ENCODE data around the gene SLIT3. TPM values are rescaled to one million over a fixed set of nuclear protein-coding genes. Genes with fewer than 3 reads are reported as not detected.

SLIT3 gene
- total RNA-seq, 2 experiments from 2014 or later, result not detected

DNA sequence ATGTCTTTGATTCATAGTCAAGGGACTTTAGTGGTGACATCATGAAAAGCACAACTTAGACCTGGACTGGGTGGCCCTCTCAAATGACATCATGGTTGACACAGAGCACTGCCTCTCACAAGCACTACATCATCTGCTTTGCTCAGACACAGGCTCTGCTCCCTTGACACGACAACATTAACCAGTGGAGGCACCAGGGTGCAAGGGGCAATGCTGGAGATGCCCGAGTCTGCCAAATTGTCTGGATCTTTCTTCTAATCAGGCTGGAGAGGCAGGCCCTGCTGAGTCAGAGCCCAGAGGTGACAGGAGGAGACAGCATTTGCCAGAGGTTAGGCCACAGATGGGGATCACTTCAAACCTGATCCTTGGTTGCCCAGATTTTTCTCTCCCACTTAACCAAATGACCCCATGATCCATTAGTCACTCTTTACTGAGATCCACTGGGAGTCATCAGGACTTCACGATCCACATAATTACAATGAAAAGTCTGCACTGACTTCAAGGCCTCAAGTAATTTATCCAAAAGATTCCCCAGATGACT lies 174.4 kb downstream of the SLIT3 start:
- H3K27me3 ChIP-seq (ENCODE audit: control insufficient read depth in 1 of 2, insufficient read depth in 2 of 2, low read length in 2 of 2), result peaks cover 0 to 3% of the 10 kb centered on the region in 2 experiments
- H3K27me3 Mint-ChIP-seq, result no peaks in the 10 kb centered on the region
- H3K4me1 ChIP-seq (ENCODE audit: insufficient read depth, low read length), result no peaks in the 10 kb centered on the region
- ChIA-PET POLR2A (no interaction called here), CTCF (no interaction called here)
- no peak overlapping the region for H3K27ac Mint-ChIP-seq
- H3K4me3 Mint-ChIP-seq, result no peak overlapping the region
- no peak overlapping the region for H3K27ac ChIP-seq (ENCODE audit: low read depth in 1 of 2, low read length in 2 of 2)
- DNase-seq (no peak), ATAC-seq (ENCODE audit: poor library complexity) (no peak)
- TF ChIP-seq, protein P1, sequence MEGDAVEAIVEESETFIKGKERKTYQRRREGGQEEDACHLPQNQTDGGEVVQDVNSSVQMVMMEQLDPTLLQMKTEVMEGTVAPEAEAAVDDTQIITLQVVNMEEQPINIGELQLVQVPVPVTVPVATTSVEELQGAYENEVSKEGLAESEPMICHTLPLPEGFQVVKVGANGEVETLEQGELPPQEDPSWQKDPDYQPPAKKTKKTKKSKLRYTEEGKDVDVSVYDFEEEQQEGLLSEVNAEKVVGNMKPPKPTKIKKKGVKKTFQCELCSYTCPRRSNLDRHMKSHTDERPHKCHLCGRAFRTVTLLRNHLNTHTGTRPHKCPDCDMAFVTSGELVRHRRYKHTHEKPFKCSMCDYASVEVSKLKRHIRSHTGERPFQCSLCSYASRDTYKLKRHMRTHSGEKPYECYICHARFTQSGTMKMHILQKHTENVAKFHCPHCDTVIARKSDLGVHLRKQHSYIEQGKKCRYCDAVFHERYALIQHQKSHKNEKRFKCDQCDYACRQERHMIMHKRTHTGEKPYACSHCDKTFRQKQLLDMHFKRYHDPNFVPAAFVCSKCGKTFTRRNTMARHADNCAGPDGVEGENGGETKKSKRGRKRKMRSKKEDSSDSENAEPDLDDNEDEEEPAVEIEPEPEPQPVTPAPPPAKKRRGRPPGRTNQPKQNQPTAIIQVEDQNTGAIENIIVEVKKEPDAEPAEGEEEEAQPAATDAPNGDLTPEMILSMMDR (IDR thresholded peaks at IDR 0.05), result no peak
- no peaks in the 10 kb centered on the region for H3K9me3 ChIP-seq (ENCODE audit: control insufficient read depth in 1 of 2, insufficient read depth in 1 of 2, low read length in 2 of 2)
- no peaks in the 10 kb centered on the region for H3K9me3 Mint-ChIP-seq
- H3K36me3 Mint-ChIP-seq (ENCODE audit: low read depth), result no peaks in the 10 kb centered on the region
- no peaks in the 10 kb centered on the region for H3K36me3 ChIP-seq (ENCODE audit: insufficient read depth, low read length)
- intact Hi-C loops (cut with DNase I, micrococcal nuclease), result no loop called here
- H3K4me3 ChIP-seq (ENCODE audit: low read length), result no peak overlapping the region
- no peaks in the 10 kb centered on the region for H3K4me1 Mint-ChIP-seq (ENCODE audit: low read depth)

DNA sequence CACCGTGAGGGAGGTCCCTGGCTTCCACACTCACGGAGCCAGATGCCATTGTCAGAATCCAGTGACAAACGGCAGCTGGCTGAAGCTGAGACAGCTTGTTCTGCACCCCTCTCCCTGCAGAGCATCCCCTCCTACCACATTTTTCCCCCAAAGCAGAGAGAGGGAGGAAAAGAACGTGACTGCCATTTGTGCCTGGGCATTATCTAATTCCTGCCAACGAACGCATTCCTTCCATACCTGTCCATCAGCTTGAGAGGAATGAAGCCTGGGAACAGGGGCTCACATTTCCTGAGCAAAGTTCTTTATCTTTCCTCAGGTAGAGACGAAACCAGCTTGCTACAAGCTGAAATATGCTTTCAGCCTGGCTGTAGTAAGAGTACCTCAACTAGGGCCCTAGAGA lies 175.4 kb downstream of the SLIT3 start:
- peaks cover 0 to 3% of the 10 kb centered on the region in 2 experiments for H3K27me3 ChIP-seq (ENCODE audit: control insufficient read depth in 1 of 2, insufficient read depth in 2 of 2, low read length in 2 of 2)
- H3K36me3 ChIP-seq (ENCODE audit: insufficient read depth, low read length), result no peaks in the 10 kb centered on the region
- H3K9me3 Mint-ChIP-seq, result no peaks in the 10 kb centered on the region
- TF ChIP-seq, protein P1 (IDR thresholded peaks at IDR 0.05), result no peak
- no peaks in the 10 kb centered on the region for H3K4me1 ChIP-seq (ENCODE audit: insufficient read depth, low read length)
- no peaks in the 10 kb centered on the region for H3K36me3 Mint-ChIP-seq (ENCODE audit: low read depth)
- ATAC-seq (ENCODE audit: poor library complexity) (no peak), DNase-seq (no peak)
- H3K27ac Mint-ChIP-seq, result no peak overlapping the region
- H3K4me1 Mint-ChIP-seq (ENCODE audit: low read depth), result no peaks in the 10 kb centered on the region
- H3K9me3 ChIP-seq (ENCODE audit: control insufficient read depth in 1 of 2, insufficient read depth in 1 of 2, low read length in 2 of 2), result no peaks in the 10 kb centered on the region
- H3K27ac ChIP-seq (ENCODE audit: low read depth in 1 of 2, low read length in 2 of 2), result no peak overlapping the region
- no peak overlapping the region for H3K4me3 ChIP-seq (ENCODE audit: low read length)
- H3K4me3 Mint-ChIP-seq, result no peak overlapping the region
- POLR2A ChIA-PET, result no interaction called here
- CTCF ChIA-PET, result no interaction called here
- intact Hi-C loops (cut with DNase I, micrococcal nuclease), result no loop called here
- H3K27me3 Mint-ChIP-seq, result no peaks in the 10 kb centered on the region

DNA sequence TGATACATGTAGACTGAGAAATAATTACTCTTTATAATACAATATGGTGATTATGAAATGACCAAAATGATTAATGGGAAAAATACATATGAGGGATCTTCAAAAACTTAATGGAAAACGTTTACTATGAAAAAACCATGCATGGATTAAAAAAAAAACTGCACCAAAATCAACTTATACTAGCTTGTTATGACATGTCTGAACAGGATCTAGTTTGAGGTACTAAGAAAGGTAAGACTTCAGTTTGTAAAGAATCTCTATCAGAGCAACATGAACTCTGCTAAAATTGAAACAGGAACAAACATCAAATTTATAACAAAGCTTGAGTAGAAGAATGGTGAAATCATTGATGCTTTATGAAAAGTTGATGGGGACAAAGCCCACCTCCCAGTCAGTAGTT lies 178.0 kb downstream of the SLIT3 start:
- intact Hi-C loops (cut with DNase I, micrococcal nuclease), result no loop called here
- no peaks in the 10 kb centered on the region for H3K27me3 Mint-ChIP-seq
- ATAC-seq (ENCODE audit: poor library complexity) (no peak), DNase-seq (no peak)
- no peaks in the 10 kb centered on the region for H3K9me3 ChIP-seq (ENCODE audit: control insufficient read depth in 1 of 2, insufficient read depth in 1 of 2, low read length in 2 of 2)
- H3K4me1 ChIP-seq (ENCODE audit: insufficient read depth, low read length), result no peaks in the 10 kb centered on the region
- H3K36me3 ChIP-seq (ENCODE audit: insufficient read depth, low read length), result no peaks in the 10 kb centered on the region
- TF ChIP-seq, protein P1 (IDR thresholded peaks at IDR 0.05), result no peak
- H3K4me1 Mint-ChIP-seq (ENCODE audit: low read depth), result no peaks in the 10 kb centered on the region
- no peak overlapping the region for H3K27ac Mint-ChIP-seq
- H3K4me3 ChIP-seq (ENCODE audit: low read length), result no peak overlapping the region
- no peaks in the 10 kb centered on the region for H3K36me3 Mint-ChIP-seq (ENCODE audit: low read depth)
- ChIA-PET POLR2A (no interaction called here), CTCF (no interaction called here)
- H3K4me3 Mint-ChIP-seq, result no peak overlapping the region
- H3K9me3 Mint-ChIP-seq, result no peaks in the 10 kb centered on the region
- peaks cover 0 to 3% of the 10 kb centered on the region in 2 experiments for H3K27me3 ChIP-seq (ENCODE audit: control insufficient read depth in 1 of 2, insufficient read depth in 2 of 2, low read length in 2 of 2)
- H3K27ac ChIP-seq (ENCODE audit: low read depth in 1 of 2, low read length in 2 of 2), result no peak overlapping the region
